IMR-90 (cell line): Measurements from ENCODE around the gene CPTP. TPM values are rescaled to one million over a fixed set of nuclear protein-coding genes. Genes with fewer than 3 reads are reported as not detected.

Source experiments
- CHD1 ChIP-seq: IDR thresholded peaks from 2 replicates; pipeline ENCODE4 v1.6.1; 2012; ENCODE audit warnings: low read depth, low read length, improper control_type of control experiment
- FOS ChIP-seq: fragments of 150-350 bp; IDR thresholded peaks from 2 replicates; pipeline ENCODE4 v1.6.1; 2016; ENCODE audit warnings: low read depth, low read length
- MAFK ChIP-seq: IDR thresholded peaks from 2 replicates; pipeline ENCODE4 v1.6.1; 2012; ENCODE audit warnings: low read depth, low read length, improper control_type of control experiment
- MAZ ChIP-seq: IDR thresholded peaks from 2 replicates; pipeline ENCODE4 v1.6.1; 2012; ENCODE audit warnings: low read depth, mild to moderate bottlenecking, low read length, improper control_type of control experiment, moderate library complexity, borderline replicate concordance
- polyA plus RNA-seq, 3 experiments: library from polyadenylated mRNA; depleted of rRNA; stranded (reverse); fragments of >200 nt; gene quantifications; 2 replicates each; pipeline ENCODE4 v1.2.3, GENCODE V29; 2012; ENCODE audit warnings: low replicate concordance in 1 of 3
- total RNA-seq: library from RNA; depleted of rRNA; stranded (reverse); fragments of >200 nt; gene quantifications from 2 replicates; pipeline ENCODE4 v1.2.3, GENCODE V29; 2012

CPTP gene
- total and polyA plus RNA-seq, 2 of the 4 experiments (the other 2 are of a cell fraction): 2.7 to 12.1 TPM

GRCh38 chr1:1304331-1305299 is 20.0 kb upstream of the CPTP start (continued):
- TF ChIP-seq MAFK: no peak
- no peak for TF ChIP-seq CHD1
- TF ChIP-seq MAZ: peak; percentile 95
- TF ChIP-seq FOS: no peak
